Nephron progenitor cell (in vitro differentiated cells): Measurements from ENCODE around the gene CSF1R.

Experiments used
- DNase-seq: peaks from one replicate; pipeline ENCODE4 v3.0.0; 2021
- H3K27ac Mint-ChIP-seq: 2 replicates; pipeline ENCODE4 v1.8.0; 2021; ENCODE audit warnings: mild to moderate bottlenecking, moderate library complexity, mixed read lengths
- H3K27me3 Mint-ChIP-seq: 2 replicates; pipeline ENCODE4 v1.8.0; 2021; ENCODE audit warnings: mild to moderate bottlenecking, low read depth, mixed read lengths; ENCODE audit not compliant: poor library complexity
- H3K36me3 Mint-ChIP-seq: 2 replicates; pipeline ENCODE4 v1.8.0; 2021; ENCODE audit warnings: low read depth, mixed read lengths
- H3K4me1 Mint-ChIP-seq: 2 replicates; pipeline ENCODE4 v1.8.0; 2021; ENCODE audit warnings: mixed read lengths
- H3K4me3 Mint-ChIP-seq: 2 replicates; pipeline ENCODE4 v1.8.0; 2021; ENCODE audit warnings: mild to moderate bottlenecking, moderate library complexity, mixed read lengths
- H3K9me3 Mint-ChIP-seq: 2 replicates; pipeline ENCODE4 v1.8.0; 2021; ENCODE audit warnings: mild to moderate bottlenecking, moderate library complexity, mixed read lengths
- CTCF ChIP-seq: fragments of 200-600 bp; sonication (generic); IDR thresholded peaks from 2 replicates; pipeline ENCODE4 v1.5.0; 2021; ENCODE audit warnings: antibody characterized with exemption

Gene CSF1R

GRCh38 chr5:150082889-150083288, 3.5 kb downstream of the CSF1R start:
- H3K4me3 Mint-ChIP-seq = no peak overlapping the region
- H3K4me1 Mint-ChIP-seq = peaks cover 46% of the 10 kb centered on the region
- no peak overlapping the region for H3K27ac Mint-ChIP-seq
- H3K9me3 Mint-ChIP-seq = no peaks in the 10 kb centered on the region
- no peak for DNase-seq
- peaks cover 11% of the 10 kb centered on the region for H3K27me3 Mint-ChIP-seq
- no peaks in the 10 kb centered on the region for H3K36me3 Mint-ChIP-seq
- no peak for TF ChIP-seq CTCF

- no peak overlapping the region for H3K27ac Mint-ChIP-seq
- no peak for DNase-seq
- no peak overlapping the region for H3K4me3 Mint-ChIP-seq
- TF ChIP-seq CTCF = no peak
- H3K4me1 Mint-ChIP-seq = peaks cover 46% of the 10 kb centered on the region
- no peaks in the 10 kb centered on the region for H3K9me3 Mint-ChIP-seq
- no peaks in the 10 kb centered on the region for H3K36me3 Mint-ChIP-seq
- peaks cover 11% of the 10 kb centered on the region for H3K27me3 Mint-ChIP-seq
Measured at GRCh38 chr5:150082374-150082773, 4.0 kb downstream of the CSF1R start.

- Mint-ChIP-seq H3K4me3 (no peak overlapping the region), H3K9me3 (no peaks in the 10 kb centered on the region), H3K4me1 (peaks cover 49% of the 10 kb centered on the region), H3K27ac (no peak overlapping the region), H3K27me3 (peaks cover 11% of the 10 kb centered on the region), H3K36me3 (no peaks in the 10 kb centered on the region)
- peak; percentile 31 for DNase-seq
- no peak for TF ChIP-seq CTCF
Measured at GRCh38 chr5:150081541-150082283, 4.6 kb downstream of the CSF1R start.

GRCh38 chr5:150080696-150081435, 5.5 kb downstream of the CSF1R start:
- Mint-ChIP-seq H3K4me3 (no peak overlapping the region), H3K27me3 (peaks cover 8% of the 10 kb centered on the region), H3K4me1 (peaks cover 49% of the 10 kb centered on the region), H3K9me3 (no peaks in the 10 kb centered on the region), H3K36me3 (no peaks in the 10 kb centered on the region), H3K27ac (no peak overlapping the region)
- no peak for DNase-seq
- no peak for TF ChIP-seq CTCF

- Mint-ChIP-seq H3K4me3 (no peak overlapping the region), H3K27ac (peak overlapping the region; percentile 38), H3K27me3 (peaks cover 8% of the 10 kb centered on the region), H3K4me1 (peaks cover 49% of the 10 kb centered on the region), H3K9me3 (no peaks in the 10 kb centered on the region), H3K36me3 (no peaks in the 10 kb centered on the region)
- no peak for DNase-seq
- TF ChIP-seq CTCF = no peak
Measured at GRCh38 chr5:150079909-150080461, 6.4 kb downstream of the CSF1R start.
